SK-N-SH (cell line): ENCODE measurements around the gene KLK15.

Experiments
- EP300 ChIP-seq, 2 experiments: IDR thresholded peaks; 2 replicates each; pipeline versions ENCODE4 v1.4.0 to v1.6.1; 2012; ENCODE audit warnings: borderline replicate concordance in 1 of 2, low read depth in 1 of 2, low read length in 1 of 2
- RAD21 ChIP-seq: IDR thresholded peaks from 2 replicates; pipeline ENCODE4 v1.6.1; 2012; ENCODE audit warnings: mild to moderate bottlenecking, low read length
- TF ChIP-seq, protein P1 (sequence below): fragments of 200-600 bp; sonication (generic); IDR thresholded peaks from 2 replicates; pipeline ENCODE4 v1.6.1; 2017; ENCODE audit warnings: antibody characterized with exemption, mild to moderate bottlenecking, moderate library complexity

DNA sequence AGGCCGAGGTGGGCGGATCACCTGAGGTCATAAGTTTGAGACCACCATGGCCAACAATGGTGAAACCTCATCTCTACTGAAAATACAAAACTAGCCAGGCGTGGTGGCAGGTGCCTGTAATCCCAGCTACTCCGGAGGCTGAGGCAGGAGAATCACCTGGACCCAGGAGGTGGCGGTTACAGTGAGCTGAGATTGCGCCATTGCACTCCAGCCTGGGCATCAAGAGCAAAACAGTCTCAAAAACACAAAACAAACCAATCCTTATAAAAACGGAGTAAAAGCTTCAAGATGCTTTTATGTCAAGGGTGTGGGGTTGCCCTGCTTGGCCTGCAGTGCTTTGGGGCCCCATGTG lies 36.0 kb downstream of the KLK15 start:
- TF ChIP-seq EP300 (IDR thresholded peaks at IDR 0.05; ENCODE audit: borderline replicate concordance in 1 of 2, low read depth in 1 of 2, low read length in 1 of 2) (no peak), RAD21 (no peak)
- TF ChIP-seq, protein P1, sequence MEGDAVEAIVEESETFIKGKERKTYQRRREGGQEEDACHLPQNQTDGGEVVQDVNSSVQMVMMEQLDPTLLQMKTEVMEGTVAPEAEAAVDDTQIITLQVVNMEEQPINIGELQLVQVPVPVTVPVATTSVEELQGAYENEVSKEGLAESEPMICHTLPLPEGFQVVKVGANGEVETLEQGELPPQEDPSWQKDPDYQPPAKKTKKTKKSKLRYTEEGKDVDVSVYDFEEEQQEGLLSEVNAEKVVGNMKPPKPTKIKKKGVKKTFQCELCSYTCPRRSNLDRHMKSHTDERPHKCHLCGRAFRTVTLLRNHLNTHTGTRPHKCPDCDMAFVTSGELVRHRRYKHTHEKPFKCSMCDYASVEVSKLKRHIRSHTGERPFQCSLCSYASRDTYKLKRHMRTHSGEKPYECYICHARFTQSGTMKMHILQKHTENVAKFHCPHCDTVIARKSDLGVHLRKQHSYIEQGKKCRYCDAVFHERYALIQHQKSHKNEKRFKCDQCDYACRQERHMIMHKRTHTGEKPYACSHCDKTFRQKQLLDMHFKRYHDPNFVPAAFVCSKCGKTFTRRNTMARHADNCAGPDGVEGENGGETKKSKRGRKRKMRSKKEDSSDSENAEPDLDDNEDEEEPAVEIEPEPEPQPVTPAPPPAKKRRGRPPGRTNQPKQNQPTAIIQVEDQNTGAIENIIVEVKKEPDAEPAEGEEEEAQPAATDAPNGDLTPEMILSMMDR = no peak
